Measurements from ENCODE around the gene EBP. TPM values are rescaled to one million over a fixed set of nuclear protein-coding genes. Genes with fewer than 3 reads are reported as not detected.

EBP gene
- total RNA-seq, 4 donors from 2014 or later = 19.9 to 88.7 (median 67.6) TPM

GRCh38 chrX:48508400-48509244, 13.0 kb upstream of the EBP start, which contains the start of gene PORCN:
TSS of gene PORCN (plus strand) at chrX:48508992. CDS start at chrX:48509821, 829 bp downstream.
- 57% methylated on average over 64 of the region's 65 CpGs; no CpG with 5 or more reads in 1 of the 2 donors for whole genome bisulfite sequencing, 2 donors (ENCODE audit: low coverage in 1 of 2)
- peaks cover 0 to 9% (median 2%) of the 10 kb centered on the region in 4 donors for H3K4me1 ChIP-seq
- H3K36me3 ChIP-seq = no peaks in the 10 kb centered on the region
- DNase-seq = peak; percentile 88
- no peaks in the 10 kb centered on the region for H3K9me3 ChIP-seq
- peak; percentile 22 to 41 (median 38) for TF ChIP-seq POLR2AphosphoS5 (IDR thresholded peaks at IDR 0.05)
- no peak for TF ChIP-seq EP300 (IDR thresholded peaks at IDR 0.05; ENCODE audit: low read depth)
- peak; percentile 65 for TF ChIP-seq POLR2A (IDR thresholded peaks at IDR 0.05)
- intact Hi-C loops (cut with DNase I; ENCODE audit: low total_unique reads) (no loop called here), in situ Hi-C loops (cut with MboI; ENCODE audit: low pct_ligation_motif_present in 1 of 4, low pct_unique_long_range_greater_than_20kb in 1 of 4, low sequenced_read_pairs in 3 of 4) (no loop called here)
- H3K4me3 ChIP-seq = peak within 1 kb of the TSS; percentile 55 to 89 (median 64)
- H3K27ac ChIP-seq = peak within 1 kb of the TSS; percentile 81 to 87 (median 84)
- no peaks in the 10 kb centered on the region for H3K27me3 ChIP-seq

DNA sequence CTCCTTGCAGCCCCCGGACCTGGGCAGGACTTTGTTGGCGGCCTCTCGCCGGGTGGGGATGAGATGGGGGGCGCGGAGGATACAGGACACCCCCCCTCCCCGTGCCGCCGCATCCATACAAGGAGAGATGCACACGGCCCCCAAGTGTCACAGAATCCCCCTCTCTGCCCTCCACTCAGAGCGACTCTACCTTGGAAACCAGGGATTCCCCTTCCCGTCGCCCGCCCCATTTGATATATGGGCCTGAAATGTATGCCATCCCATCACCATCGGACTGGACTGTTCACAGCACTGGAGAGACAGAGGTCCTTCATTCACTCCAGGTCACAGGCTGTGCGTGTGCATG, 12.4 kb upstream of the EBP start:
- no peak for TF ChIP-seq POLR2A (IDR thresholded peaks at IDR 0.05)
- no peak for TF ChIP-seq POLR2AphosphoS5 (IDR thresholded peaks at IDR 0.05)
- TF ChIP-seq, protein P1, sequence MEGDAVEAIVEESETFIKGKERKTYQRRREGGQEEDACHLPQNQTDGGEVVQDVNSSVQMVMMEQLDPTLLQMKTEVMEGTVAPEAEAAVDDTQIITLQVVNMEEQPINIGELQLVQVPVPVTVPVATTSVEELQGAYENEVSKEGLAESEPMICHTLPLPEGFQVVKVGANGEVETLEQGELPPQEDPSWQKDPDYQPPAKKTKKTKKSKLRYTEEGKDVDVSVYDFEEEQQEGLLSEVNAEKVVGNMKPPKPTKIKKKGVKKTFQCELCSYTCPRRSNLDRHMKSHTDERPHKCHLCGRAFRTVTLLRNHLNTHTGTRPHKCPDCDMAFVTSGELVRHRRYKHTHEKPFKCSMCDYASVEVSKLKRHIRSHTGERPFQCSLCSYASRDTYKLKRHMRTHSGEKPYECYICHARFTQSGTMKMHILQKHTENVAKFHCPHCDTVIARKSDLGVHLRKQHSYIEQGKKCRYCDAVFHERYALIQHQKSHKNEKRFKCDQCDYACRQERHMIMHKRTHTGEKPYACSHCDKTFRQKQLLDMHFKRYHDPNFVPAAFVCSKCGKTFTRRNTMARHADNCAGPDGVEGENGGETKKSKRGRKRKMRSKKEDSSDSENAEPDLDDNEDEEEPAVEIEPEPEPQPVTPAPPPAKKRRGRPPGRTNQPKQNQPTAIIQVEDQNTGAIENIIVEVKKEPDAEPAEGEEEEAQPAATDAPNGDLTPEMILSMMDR (IDR thresholded peaks at IDR 0.05) = no peak
- TF ChIP-seq EP300 (IDR thresholded peaks at IDR 0.05; ENCODE audit: low read depth) = no peak
- no peak for DNase-seq
- H3K4me1 ChIP-seq = peaks cover 0 to 9% (median 2%) of the 10 kb centered on the region in 4 donors
- no peaks in the 10 kb centered on the region for H3K27me3 ChIP-seq
- peak overlapping the region; percentile 81 to 87 (median 84) for H3K27ac ChIP-seq
- no peaks in the 10 kb centered on the region for H3K36me3 ChIP-seq
- intact Hi-C loops (cut with DNase I; ENCODE audit: low total_unique reads) (no loop called here), in situ Hi-C loops (cut with MboI; ENCODE audit: low pct_ligation_motif_present in 1 of 4, low pct_unique_long_range_greater_than_20kb in 1 of 4, low sequenced_read_pairs in 3 of 4) (no loop called here)
- H3K4me3 ChIP-seq = peak overlapping the region; percentile 55 to 89 (median 64)
- 34% methylated on average over 16 of the region's 16 CpGs; no CpG with 5 or more reads in 1 of the 2 donors for WGBS, 2 donors (ENCODE audit: low coverage in 1 of 2)
- H3K9me3 ChIP-seq = no peaks in the 10 kb centered on the region

DNA sequence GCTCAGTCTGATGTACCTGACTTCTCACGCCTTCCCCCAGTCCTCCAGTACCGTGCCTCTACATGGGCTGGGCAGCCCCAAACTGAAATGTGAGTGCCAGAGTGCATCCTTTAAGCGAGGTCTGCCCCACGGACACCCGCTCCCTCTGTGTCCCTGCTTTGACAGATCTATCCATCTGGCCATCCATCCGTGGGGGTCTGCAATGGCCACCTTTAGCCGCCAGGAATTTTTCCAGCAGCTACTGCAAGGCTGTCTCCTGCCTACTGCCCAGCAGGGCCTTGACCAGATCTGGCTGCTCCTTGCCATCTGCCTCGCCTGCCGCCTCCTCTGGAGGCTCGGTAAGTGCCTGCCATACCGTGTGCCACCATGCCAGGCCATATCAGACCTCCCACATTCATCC, 12.0 kb upstream of the EBP start:
- Histone ChIP-seq H3K4me1 (peaks cover 0 to 9% (median 2%) of the 10 kb centered on the region in 4 donors), H3K27ac (peak overlapping the region in 1 of 4 donors; percentile 83), H3K27me3 (no peaks in the 10 kb centered on the region), H3K36me3 (no peaks in the 10 kb centered on the region), H3K9me3 (no peaks in the 10 kb centered on the region), H3K4me3 (peak overlapping the region in 3 of 4 donors; percentile 56 to 89 (median 72))
- in situ Hi-C loops (cut with MboI; ENCODE audit: low pct_ligation_motif_present in 1 of 4, low pct_unique_long_range_greater_than_20kb in 1 of 4, low sequenced_read_pairs in 3 of 4) (no loop called here), intact Hi-C loops (cut with DNase I; ENCODE audit: low total_unique reads) (no loop called here)
- 80% methylated on average over 11 of the region's 11 CpGs; no CpG with 5 or more reads in 1 of the 2 donors for WGBS, 2 donors (ENCODE audit: low coverage in 1 of 2)
- TF ChIP-seq, protein P1 (IDR thresholded peaks at IDR 0.05) = no peak
- TF ChIP-seq POLR2A (IDR thresholded peaks at IDR 0.05) (no peak), EP300 (IDR thresholded peaks at IDR 0.05; ENCODE audit: low read depth) (no peak), POLR2AphosphoS5 (IDR thresholded peaks at IDR 0.05) (no peak)
- no peak for DNase-seq

GRCh38 chrX:48511560-48511959, 10.0 kb upstream of the EBP start:
- H3K9me3 ChIP-seq = no peaks in the 10 kb centered on the region
- WGBS, 2 donors (ENCODE audit: low coverage in 1 of 2) = 67% methylated on average over 4 of the region's 4 CpGs; no CpG with 5 or more reads in 1 of the 2 donors
- no peaks in the 10 kb centered on the region for H3K36me3 ChIP-seq
- TF ChIP-seq POLR2A (IDR thresholded peaks at IDR 0.05) (no peak), POLR2AphosphoS5 (IDR thresholded peaks at IDR 0.05) (no peak), EP300 (IDR thresholded peaks at IDR 0.05; ENCODE audit: low read depth) (no peak)
- TF ChIP-seq, protein P1 (IDR thresholded peaks at IDR 0.05) = peak in 1 of 5 experiments; percentile 18
- no peak overlapping the region for H3K27ac ChIP-seq
- intact Hi-C loops (cut with DNase I; ENCODE audit: low total_unique reads) (no loop called here), in situ Hi-C loops (cut with MboI; ENCODE audit: low pct_ligation_motif_present in 1 of 4, low pct_unique_long_range_greater_than_20kb in 1 of 4, low sequenced_read_pairs in 3 of 4) (no loop called here)
- no peak for DNase-seq
- H3K4me1 ChIP-seq = peaks cover 0 to 9% (median 2%) of the 10 kb centered on the region in 4 donors
- H3K27me3 ChIP-seq = no peaks in the 10 kb centered on the region
- H3K4me3 ChIP-seq = no peak overlapping the region
